Smooth muscle cell of the brain vasculature (primary cell): ENCODE data around the gene DLGAP1.
"Not testable (repeated sequence)": the region's sequence is repeated elsewhere in the genome, so short reads cannot be mapped to it uniquely, and the experiment has no call there.

Experiments used
- DNase-seq: peaks from one replicate; pipeline ENCODE4 v3.0.0-alpha.2; 2012; ENCODE audit warnings: low read depth, low spot score

The DLGAP1 gene

GRCh38 chr18:4078246-4078645 is 376.9 kb downstream of the DLGAP1 start:
- no peak for DNase-seq

GRCh38 chr18:4077721-4078120 is 377.4 kb downstream of the DLGAP1 start:
- no peak for DNase-seq

DNA sequence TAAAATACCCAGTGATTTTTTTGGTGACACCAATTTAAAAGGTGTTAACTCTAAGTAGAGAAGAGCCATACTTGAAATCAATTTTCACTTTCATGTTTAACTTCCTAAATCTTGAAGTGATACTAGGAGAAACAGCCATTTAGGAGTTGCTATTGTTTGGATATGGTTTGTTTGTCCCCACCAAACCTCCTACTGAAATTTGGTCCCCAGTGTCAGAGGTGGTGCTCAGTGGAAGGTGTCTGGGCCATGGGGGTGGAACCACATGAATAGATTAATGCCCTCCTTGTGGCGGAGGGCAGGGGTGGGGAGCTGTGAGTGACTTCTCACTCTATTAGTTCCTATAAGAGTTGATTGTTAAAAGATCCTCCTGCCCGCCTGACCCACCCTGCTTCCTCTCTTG is 377.9 kb downstream of the DLGAP1 start:
- no peak for DNase-seq

DNA sequence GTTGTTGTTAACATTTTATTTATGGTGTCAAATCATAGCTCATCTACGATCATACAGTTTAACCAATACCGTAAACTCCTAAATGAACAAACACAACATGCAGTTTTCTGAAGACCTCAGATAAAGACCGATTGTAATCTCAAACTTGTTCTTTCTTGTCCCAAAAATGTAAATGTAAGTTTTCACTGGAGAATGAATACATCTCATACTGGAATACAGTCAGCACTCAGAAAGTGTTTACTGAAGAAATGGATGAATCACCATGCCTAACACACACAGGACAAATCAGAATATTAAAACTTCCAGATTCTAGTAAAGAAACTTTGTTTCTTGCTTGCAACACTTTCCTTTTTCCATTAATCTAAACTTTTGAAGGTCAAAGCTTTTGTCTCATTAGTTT is 380.5 kb downstream of the DLGAP1 start:
- DNase-seq = no peak

- no peak for DNase-seq
Observed at GRCh38 chr18:4069183-4069582, 385.9 kb downstream of the DLGAP1 start.

- peak; percentile 4 for DNase-seq
Observed at GRCh38 chr18:4068552-4069158, 386.5 kb downstream of the DLGAP1 start.

- no peak for DNase-seq
Observed at GRCh38 chr18:4063545-4063944, 391.6 kb downstream of the DLGAP1 start.

DNA sequence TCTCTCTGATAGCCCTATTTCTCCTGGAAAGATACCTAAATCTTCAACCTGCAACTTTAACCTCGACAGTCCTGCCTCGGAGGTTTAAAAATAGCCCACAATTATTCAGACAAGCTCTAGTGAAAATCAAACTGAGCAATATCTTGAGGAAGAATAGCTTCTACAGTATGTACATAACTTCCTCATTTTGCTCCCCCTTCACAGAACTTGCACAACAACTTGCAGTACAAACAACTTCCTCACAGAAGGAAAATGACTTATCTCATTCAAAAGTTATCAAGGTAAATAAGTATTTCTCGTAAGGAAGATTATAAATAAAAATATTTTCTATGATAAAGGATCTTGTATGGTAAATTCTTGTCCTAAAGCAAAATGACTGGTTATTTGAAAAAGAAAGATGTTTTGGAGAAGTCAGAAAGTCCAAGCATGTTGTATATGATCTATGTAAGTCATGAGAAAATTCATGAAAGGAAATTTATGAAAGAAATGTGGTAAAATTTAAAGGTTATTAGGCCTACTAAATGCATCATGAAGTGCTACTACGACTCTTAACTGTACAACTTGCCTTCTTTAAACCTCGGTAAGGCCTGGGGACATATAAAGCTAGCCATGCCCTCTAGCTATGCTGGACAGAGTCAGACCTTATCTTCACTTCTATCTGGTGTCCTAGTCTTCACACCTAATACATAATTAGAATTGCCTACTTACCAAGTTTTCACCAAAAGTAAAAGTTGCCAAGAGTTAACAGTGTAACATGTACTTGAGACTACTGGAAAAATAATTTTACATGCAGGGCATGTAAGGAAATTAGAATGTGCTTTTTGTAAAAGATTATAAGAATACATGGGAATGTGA is 394.5 kb downstream of the DLGAP1 start:
- no peak for DNase-seq

- DNase-seq = no peak
Observed at GRCh38 chr18:4058179-4058578, 396.9 kb downstream of the DLGAP1 start.

GRCh38 chr18:4040391-4041092 is 414.6 kb downstream of the DLGAP1 start:
- DNase-seq = no peak

DNA sequence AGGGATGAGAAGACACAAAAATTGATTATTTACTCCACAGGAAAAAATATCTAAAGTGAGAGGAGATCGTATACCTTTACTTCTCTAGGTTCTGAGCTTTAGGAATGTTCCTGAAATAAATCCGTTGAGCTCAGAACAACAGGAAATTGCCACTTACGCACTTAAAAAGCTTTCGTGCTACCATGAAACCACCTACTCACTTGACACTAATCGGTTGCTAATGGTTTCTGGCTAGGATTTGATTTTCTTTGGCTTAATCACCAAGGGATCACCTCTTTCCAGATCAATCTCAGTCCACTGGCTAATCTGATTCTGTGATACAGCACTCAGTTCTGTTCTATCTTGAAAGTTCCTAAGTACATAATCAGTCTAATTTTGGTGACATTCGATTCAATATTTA is 419.6 kb downstream of the DLGAP1 start:
- DNase-seq = no peak

DNA sequence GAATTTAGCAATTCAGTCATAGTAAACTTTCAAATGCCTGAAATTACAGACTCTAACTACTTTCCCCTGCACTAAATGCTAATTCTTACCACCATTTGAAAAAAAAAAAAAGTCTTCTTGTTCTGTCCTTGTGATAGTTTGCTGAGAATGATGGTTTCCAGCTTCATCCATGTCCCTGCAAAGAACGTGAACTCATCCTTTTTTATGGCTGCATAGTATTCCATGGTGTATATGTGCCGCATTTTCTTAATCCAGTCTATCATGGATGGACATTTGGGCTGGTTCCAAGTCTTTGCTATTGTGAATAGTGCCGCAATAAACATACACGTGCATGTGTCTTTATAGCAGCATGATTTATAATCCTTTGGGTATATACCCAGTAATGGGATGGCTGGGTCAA is 420.3 kb downstream of the DLGAP1 start:
- not testable (repeated sequence) for DNase-seq

DNA sequence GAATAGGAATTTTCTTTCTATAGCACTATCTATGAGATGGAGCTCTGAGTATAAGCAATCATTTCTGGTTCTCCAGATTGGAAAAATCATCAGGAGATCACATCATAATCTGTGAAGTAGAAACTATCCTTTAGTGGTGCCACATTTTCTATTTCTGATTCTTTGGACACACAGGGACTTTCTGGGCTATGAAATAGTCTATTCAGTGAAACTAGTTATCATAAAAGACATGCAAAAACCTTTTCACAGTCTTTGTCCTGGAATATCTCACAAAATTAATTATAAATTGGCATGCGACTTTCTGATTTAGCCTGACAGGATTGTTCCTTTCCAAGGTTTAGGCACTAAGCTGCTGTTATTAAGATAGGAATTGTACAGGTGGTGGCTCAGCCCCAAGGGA is 428.6 kb downstream of the DLGAP1 start:
- DNase-seq = no peak

DNA sequence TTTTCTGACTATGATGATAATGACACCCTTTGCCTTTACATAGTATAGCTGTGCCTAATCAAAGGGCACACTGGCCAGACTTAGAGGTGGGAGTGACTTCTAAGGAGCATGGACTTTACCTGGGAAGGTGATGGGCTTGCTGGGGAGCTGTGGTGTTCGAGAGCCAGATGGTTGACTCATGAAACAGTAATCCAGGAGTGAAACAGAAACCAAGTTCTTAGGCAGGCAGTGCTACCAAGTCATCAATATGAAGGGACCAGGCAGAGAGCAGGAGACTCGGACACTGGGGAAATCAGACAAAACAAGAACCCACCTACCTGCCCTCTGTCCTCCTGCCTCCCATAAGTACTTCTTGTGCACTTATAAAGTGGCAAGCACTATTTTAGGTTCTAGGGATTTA is 430.4 kb downstream of the DLGAP1 start:
- DNase-seq = no peak

GRCh38 chr18:4022749-4023148 is 432.4 kb downstream of the DLGAP1 start:
- not testable (repeated sequence) for DNase-seq

GRCh38 chr18:4020026-4020425 is 435.1 kb downstream of the DLGAP1 start:
- DNase-seq = no peak

DNA sequence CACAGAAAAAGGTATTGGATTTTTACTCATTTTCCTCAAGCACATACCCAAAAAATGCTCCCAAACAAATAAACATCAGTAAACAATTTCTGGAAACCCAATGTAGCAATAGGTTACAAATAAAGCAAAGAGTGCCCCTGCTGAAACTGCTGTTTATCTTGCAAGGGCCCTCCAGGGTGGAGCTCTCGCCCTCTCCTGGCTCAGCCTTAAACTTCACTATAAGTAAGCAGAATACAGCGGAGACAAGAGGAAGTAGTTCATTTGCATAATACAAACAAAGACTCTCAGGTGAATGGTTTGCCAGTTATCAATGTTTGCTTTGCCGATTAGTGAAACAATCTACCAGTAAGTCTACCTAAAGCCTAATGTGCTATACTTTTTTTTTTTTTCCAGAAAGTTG is 437.6 kb downstream of the DLGAP1 start:
- no peak for DNase-seq

GRCh38 chr18:4016391-4017049 is 438.6 kb downstream of the DLGAP1 start:
- DNase-seq = no peak

GRCh38 chr18:4007846-4008245 is 447.3 kb downstream of the DLGAP1 start:
- no peak for DNase-seq

GRCh38 chr18:4004183-4004829 is 450.8 kb downstream of the DLGAP1 start:
- no peak for DNase-seq

DNA sequence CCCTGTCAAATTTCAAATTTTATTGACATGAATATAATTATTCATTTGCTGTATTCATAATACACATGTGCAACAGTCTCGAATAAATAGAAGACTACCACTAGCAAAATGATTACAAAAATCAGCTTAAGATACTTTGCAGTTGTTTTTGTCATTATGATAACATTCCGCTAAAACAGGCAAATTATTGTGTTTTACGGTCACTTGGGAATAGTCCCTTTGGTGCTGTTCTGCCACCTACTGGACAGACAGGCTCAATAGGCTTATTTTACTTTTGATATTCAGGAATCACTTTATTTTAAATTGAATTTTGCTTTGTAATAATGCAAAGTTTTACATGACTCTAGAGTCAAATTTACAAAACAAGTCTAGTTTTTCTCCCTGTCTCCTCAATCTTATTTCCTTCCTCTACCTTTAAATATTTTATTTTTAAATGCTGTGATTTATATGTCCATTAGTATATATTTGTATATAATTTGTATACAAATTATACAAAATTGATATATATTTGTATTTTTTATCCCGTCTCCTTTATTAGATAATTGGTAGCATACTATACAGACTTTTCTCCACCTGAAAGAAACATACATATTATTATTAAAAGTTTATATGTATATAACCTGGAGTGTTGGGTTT is 456.3 kb downstream of the DLGAP1 start:
- peak; percentile 17 for DNase-seq
